Neural progenitor cell (in vitro differentiated cells): ENCODE results near the gene GAB1.

ENCODE experiments used
- EZH2 ChIP-seq: fragments of 200-600 bp; sonication (generic); IDR thresholded peaks from 2 replicates; pipeline ENCODE4 v1.6.1; 2017; ENCODE audit warnings: antibody characterized with exemption, mild to moderate bottlenecking, moderate library complexity
- TF ChIP-seq, protein P1 (sequence below): fragments of 200-600 bp; sonication (generic); IDR thresholded peaks from 2 replicates; pipeline ENCODE4 v1.5.1; 2017; ENCODE audit warnings: antibody characterized with exemption, mild to moderate bottlenecking

DNA sequence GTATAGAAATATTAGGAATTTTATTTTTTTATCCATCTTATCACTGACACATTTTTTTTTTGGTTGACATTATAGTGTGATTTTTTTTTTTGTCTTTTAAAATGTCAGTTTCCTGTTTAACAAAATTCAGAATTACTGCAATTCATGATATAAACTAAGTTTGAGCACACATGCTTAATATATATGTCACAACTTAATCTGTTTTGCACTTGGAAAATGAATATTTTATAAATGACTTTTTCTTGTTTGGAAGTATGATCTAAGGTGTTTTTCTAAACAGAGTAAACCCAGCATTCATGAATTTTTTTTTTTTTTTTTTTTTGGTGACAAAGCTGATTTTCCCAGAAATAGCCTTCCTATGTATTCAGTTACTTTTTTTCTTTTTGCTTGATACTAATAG lies 179.2 kb downstream of the GAB1 start:
- TF ChIP-seq, protein P1, sequence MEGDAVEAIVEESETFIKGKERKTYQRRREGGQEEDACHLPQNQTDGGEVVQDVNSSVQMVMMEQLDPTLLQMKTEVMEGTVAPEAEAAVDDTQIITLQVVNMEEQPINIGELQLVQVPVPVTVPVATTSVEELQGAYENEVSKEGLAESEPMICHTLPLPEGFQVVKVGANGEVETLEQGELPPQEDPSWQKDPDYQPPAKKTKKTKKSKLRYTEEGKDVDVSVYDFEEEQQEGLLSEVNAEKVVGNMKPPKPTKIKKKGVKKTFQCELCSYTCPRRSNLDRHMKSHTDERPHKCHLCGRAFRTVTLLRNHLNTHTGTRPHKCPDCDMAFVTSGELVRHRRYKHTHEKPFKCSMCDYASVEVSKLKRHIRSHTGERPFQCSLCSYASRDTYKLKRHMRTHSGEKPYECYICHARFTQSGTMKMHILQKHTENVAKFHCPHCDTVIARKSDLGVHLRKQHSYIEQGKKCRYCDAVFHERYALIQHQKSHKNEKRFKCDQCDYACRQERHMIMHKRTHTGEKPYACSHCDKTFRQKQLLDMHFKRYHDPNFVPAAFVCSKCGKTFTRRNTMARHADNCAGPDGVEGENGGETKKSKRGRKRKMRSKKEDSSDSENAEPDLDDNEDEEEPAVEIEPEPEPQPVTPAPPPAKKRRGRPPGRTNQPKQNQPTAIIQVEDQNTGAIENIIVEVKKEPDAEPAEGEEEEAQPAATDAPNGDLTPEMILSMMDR = no peak
- no peak for TF ChIP-seq EZH2
